ENCODE results near the gene VWA3A.

DNA sequence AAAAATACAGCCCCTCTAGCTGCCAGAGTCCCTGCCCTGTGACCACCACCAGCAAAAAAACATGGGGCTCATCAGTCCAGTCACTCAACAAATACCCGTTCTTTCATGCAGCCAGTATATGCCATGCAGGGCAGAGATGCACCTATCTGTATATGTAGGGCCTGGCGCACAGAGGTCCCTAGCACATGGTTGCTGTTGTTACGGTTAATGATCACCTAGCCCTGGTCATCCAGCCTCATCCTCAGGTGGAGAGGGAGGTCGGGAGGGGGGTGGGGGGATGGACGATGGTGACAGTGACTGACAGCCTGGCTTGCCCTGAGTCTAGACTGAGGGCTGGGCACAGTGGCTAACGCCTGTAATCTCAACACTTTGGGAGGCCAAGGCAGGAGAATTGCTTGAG, 71.5 kb downstream of the VWA3A start:
- TF ChIP-seq POLR2A (IDR thresholded peaks at IDR 0.05) (no peak), EP300 (IDR thresholded peaks at IDR 0.05) (no peak)
- TF ChIP-seq, protein P1, sequence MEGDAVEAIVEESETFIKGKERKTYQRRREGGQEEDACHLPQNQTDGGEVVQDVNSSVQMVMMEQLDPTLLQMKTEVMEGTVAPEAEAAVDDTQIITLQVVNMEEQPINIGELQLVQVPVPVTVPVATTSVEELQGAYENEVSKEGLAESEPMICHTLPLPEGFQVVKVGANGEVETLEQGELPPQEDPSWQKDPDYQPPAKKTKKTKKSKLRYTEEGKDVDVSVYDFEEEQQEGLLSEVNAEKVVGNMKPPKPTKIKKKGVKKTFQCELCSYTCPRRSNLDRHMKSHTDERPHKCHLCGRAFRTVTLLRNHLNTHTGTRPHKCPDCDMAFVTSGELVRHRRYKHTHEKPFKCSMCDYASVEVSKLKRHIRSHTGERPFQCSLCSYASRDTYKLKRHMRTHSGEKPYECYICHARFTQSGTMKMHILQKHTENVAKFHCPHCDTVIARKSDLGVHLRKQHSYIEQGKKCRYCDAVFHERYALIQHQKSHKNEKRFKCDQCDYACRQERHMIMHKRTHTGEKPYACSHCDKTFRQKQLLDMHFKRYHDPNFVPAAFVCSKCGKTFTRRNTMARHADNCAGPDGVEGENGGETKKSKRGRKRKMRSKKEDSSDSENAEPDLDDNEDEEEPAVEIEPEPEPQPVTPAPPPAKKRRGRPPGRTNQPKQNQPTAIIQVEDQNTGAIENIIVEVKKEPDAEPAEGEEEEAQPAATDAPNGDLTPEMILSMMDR (IDR thresholded peaks at IDR 0.05) = no peak

Measured in suprapubic skin (tissue), 3 donors.